Panc1 (cell line): ENCODE measurements around the gene LAMA5. TPM values are rescaled to one million over a fixed set of nuclear protein-coding genes. Genes with fewer than 3 reads are reported as not detected.

Experiments used
- ATAC-seq: fragments of 200-7000 bp; cut with Tn5 transposase; 2 replicates; pipeline ENCODE4 v1.9.1; 2020; ENCODE audit warnings: mild to moderate bottlenecking, moderate library complexity
- BruUV-seq: library from RNA; stranded (reverse); fragments of 400-500 nt; replicated peaks from 2 replicates; lab custom pipeline; 2021; lab: Mats Ljungman, UMichigan
- CTCF ChIA-PET: fragments of 300-600 bp; sonication (Branson Sonifier 250); formaldehyde crosslinking; loops from one replicate; lab custom pipeline; 2022; ENCODE audit warnings: antibody characterized with exemption; lab: Charles Lee
- POLR2A ChIA-PET: fragments of 300-600 bp; sonication (Branson Sonifier 250); formaldehyde crosslinking; loops from one replicate; lab custom pipeline; 2022; ENCODE audit warnings: antibody characterized with exemption; lab: Charles Lee
- DNase-seq: peaks from one replicate; pipeline ENCODE4 v3.0.0-alpha.2; 2010; ENCODE audit warnings: low read depth, low spot score
- H3K27ac ChIP-seq: 2 replicates; pipeline ENCODE4 v1.5.1; 2011; ENCODE audit warnings: mild to moderate bottlenecking, low read length, inconsistent platforms
- H3K27me3 ChIP-seq: fragments of 200-500 bp; sonication (Bioruptor generic); 2 replicates; pipeline ENCODE4 v1.6.0; 2014; ENCODE audit warnings: low read length, inconsistent platforms; ENCODE audit not compliant: control insufficient read depth, insufficient read depth
- H3K36me3 ChIP-seq: fragments of 200-500 bp; sonication (Bioruptor generic); 2 replicates; pipeline ENCODE4 v1.5.1; 2014; ENCODE audit warnings: inconsistent platforms, mild to moderate bottlenecking, low read length, moderate library complexity; ENCODE audit not compliant: control insufficient read depth, insufficient read depth
- H3K4me1 ChIP-seq: 2 replicates; pipeline ENCODE4 v1.5.1; 2011; ENCODE audit warnings: inconsistent platforms, mild to moderate bottlenecking, low read length, moderate library complexity; ENCODE audit not compliant: control insufficient read depth, insufficient read depth
- H3K4me3 ChIP-seq, 2 experiments: 2 replicates each; pipeline ENCODE4 v1.5.1; 2011 to 2012; ENCODE audit warnings: low read depth in 2 of 2, low read length in 2 of 2, mild to moderate bottlenecking in 2 of 2, inconsistent platforms in 1 of 2, moderate library complexity in 1 of 2
- H3K9me3 ChIP-seq: fragments of 200-500 bp; sonication (Bioruptor generic); 2 replicates; pipeline ENCODE4 v1.5.1; 2014; ENCODE audit warnings: low read depth, mild to moderate bottlenecking, inconsistent platforms, low read length, moderate library complexity; ENCODE audit not compliant: control insufficient read depth, insufficient read depth
- CTCF ChIP-seq: fragments of 450-650 bp; IDR thresholded peaks from 2 replicates; pipeline ENCODE4 v1.5.1; 2017; ENCODE audit warnings: mild to moderate bottlenecking
- POLR2AphosphoS5 ChIP-seq: IDR thresholded peaks from 2 replicates; pipeline ENCODE4 v1.6.1; 2012; ENCODE audit warnings: mild to moderate bottlenecking, low read depth, low read length, moderate library complexity
- REST ChIP-seq, 2 experiments: IDR thresholded peaks; 2 replicates each; pipeline ENCODE4 v1.6.1; 2011 to 2012; ENCODE audit warnings: low read depth in 2 of 2, control low read depth in 1 of 2, low read length in 1 of 2, mild to moderate bottlenecking in 1 of 2, moderate library complexity in 1 of 2; ENCODE audit not compliant: insufficient read depth in 1 of 2
- SIN3A ChIP-seq: IDR thresholded peaks from 2 replicates; pipeline ENCODE4 v1.6.1; 2012; ENCODE audit warnings: low read depth, mild to moderate bottlenecking, low read length, moderate library complexity, borderline replicate concordance; ENCODE audit not compliant: insufficient read depth
- TCF7L2 ChIP-seq: IDR thresholded peaks from 2 replicates; pipeline ENCODE4 v1.6.1; 2011; ENCODE audit warnings: mild to moderate bottlenecking, low read depth, low read length, inconsistent platforms
- in situ Hi-C: cut with HindIII; loops from 2 replicates; pipeline ENCODE4 v1.10.0; 2016; ENCODE audit warnings: low sequenced_read_pairs, low pct_unique_long_range_greater_than_20kb
- intact Hi-C: fragments of 100-400 bp; cut with micrococcal nuclease; formaldehyde crosslinking; loops from one replicate; pipeline ENCODE4 v1.10.0; 2022; ENCODE audit not compliant: unreplicated experiment
- total RNA-seq: library from RNA; stranded (reverse); gene quantifications from one replicate; pipeline ENCODE4 v1.2.1, GENCODE V29; 2021; ENCODE audit not compliant: unreplicated experiment

LAMA5 gene
- total RNA-seq, 1 experiment from 2014 or later, result 497 TPM

- ChIA-PET POLR2A (no interaction called here), CTCF (no interaction called here)
- in situ Hi-C loops (no loop called here), intact Hi-C loops (no loop called here)
- no TSS peak for BruUV-seq
- ATAC-seq (no peak), DNase-seq (no peak)
- H3K9me3 ChIP-seq, result no peaks in the 10 kb centered on the region
- TF ChIP-seq SIN3A, result no peak
- TF ChIP-seq POLR2AphosphoS5, result no peak
- no peak for TF ChIP-seq TCF7L2
- no peaks in the 10 kb centered on the region for H3K27me3 ChIP-seq
- no peak overlapping the region for H3K4me3 ChIP-seq
- H3K4me1 ChIP-seq, result no peaks in the 10 kb centered on the region
- no peak overlapping the region for H3K27ac ChIP-seq
- no peaks in the 10 kb centered on the region for H3K36me3 ChIP-seq
Measured at GRCh38 chr20:62275219-62275618, 91.9 kb downstream of the LAMA5 start.

- H3K36me3 ChIP-seq, result no peaks in the 10 kb centered on the region
- in situ Hi-C loops, result no loop called here
- ChIA-PET POLR2A (interaction anchor here (0.7 kb wide), 1 partner anchor 56 kb away, joined by 3 read pairs; no protein-coding TSS in a partner anchor), CTCF (no interaction called here)
- ATAC-seq (0 out of 2 replicates have a peak, but pooled peaks have one; percentile 44), DNase-seq (no peak)
- BruUV-seq, result no TSS peak
- TF ChIP-seq SIN3A (no peak), POLR2AphosphoS5 (no peak), REST (IDR thresholded peaks at IDR 0.05; ENCODE audit: insufficient read depth in 1 of 2, low read depth in 2 of 2, low read length in 1 of 2) (no peak), CTCF (no peak), TCF7L2 (no peak)
- no peaks in the 10 kb centered on the region for H3K4me1 ChIP-seq
- no peak overlapping the region for H3K27ac ChIP-seq
- H3K27me3 ChIP-seq, result no peaks in the 10 kb centered on the region
- H3K4me3 ChIP-seq, result no peak overlapping the region
- H3K9me3 ChIP-seq, result no peaks in the 10 kb centered on the region
- intact Hi-C loops, result no loop called here
Measured at GRCh38 chr20:62274332-62274950, 92.7 kb downstream of the LAMA5 start.

- ChIA-PET POLR2A (no interaction called here), CTCF (interaction anchor here (0.5 kb wide), 1 partner anchor 29 kb away, joined by 3 read pairs; no protein-coding TSS in a partner anchor)
- intact Hi-C loops (no loop called here), in situ Hi-C loops (no loop called here)
- Histone ChIP-seq H3K4me3 (no peak overlapping the region), H3K27me3 (no peaks in the 10 kb centered on the region), H3K9me3 (no peaks in the 10 kb centered on the region), H3K4me1 (no peaks in the 10 kb centered on the region), H3K36me3 (no peaks in the 10 kb centered on the region), H3K27ac (no peak overlapping the region)
- no peak for DNase-seq
- TSS peak; percentile 66 for BruUV-seq
- ATAC-seq, result no peak
- no peak for TF ChIP-seq SIN3A
Measured at GRCh38 chr20:62273416-62273815, 93.7 kb downstream of the LAMA5 start.
